COR-L47 (cell line): Measurements from ENCODE around the gene ADORA1.

Source experiments
- DNase-seq: peaks from one replicate; lab custom pipeline; 2025; lab: John Stamatoyannopoulos, UW

ADORA1 gene

GRCh38 chr1:203158423-203158822 lies 30.9 kb downstream of the ADORA1 start:
- DNase-seq: no peak

GRCh38 chr1:203158960-203159665 lies 31.6 kb downstream of the ADORA1 start:
- DNase-seq: no peak

- DNase-seq: no peak
Measured at GRCh38 chr1:203159844-203160243, 32.3 kb downstream of the ADORA1 start.

GRCh38 chr1:203161175-203161574 lies 33.6 kb downstream of the ADORA1 start:
- no peak for DNase-seq

- DNase-seq: no peak
Measured at GRCh38 chr1:203161703-203162102, 34.2 kb downstream of the ADORA1 start.

- no peak for DNase-seq
Measured at GRCh38 chr1:203162403-203162802, 34.9 kb downstream of the ADORA1 start.

GRCh38 chr1:203163891-203164635 lies 36.5 kb downstream of the ADORA1 start:
- DNase-seq: no peak

- no peak for DNase-seq
Measured at GRCh38 chr1:203165101-203165799, 37.7 kb downstream of the ADORA1 start.

GRCh38 chr1:203165800-203166161 lies 38.3 kb downstream of the ADORA1 start:
- no peak for DNase-seq

GRCh38 chr1:203166192-203166940 lies 38.8 kb downstream of the ADORA1 start:
- no peak for DNase-seq

- peak; percentile 17 for DNase-seq
Measured at GRCh38 chr1:203167026-203167912, 39.7 kb downstream of the ADORA1 start.

GRCh38 chr1:203167913-203168200 lies 40.3 kb downstream of the ADORA1 start:
- no peak for DNase-seq

- DNase-seq: no peak
Measured at GRCh38 chr1:203168256-203168786, 40.8 kb downstream of the ADORA1 start.

GRCh38 chr1:203168991-203169390 lies 41.5 kb downstream of the ADORA1 start:
- DNase-seq: no peak

- DNase-seq: no peak
Measured at GRCh38 chr1:203169770-203170520, 42.4 kb downstream of the ADORA1 start.

- DNase-seq: no peak
Measured at GRCh38 chr1:203170625-203171330, 43.3 kb downstream of the ADORA1 start.

GRCh38 chr1:203171341-203172183 lies 44.0 kb downstream of the ADORA1 start:
- no peak for DNase-seq

GRCh38 chr1:203172184-203173010 lies 44.9 kb downstream of the ADORA1 start:
- peak; percentile 44 for DNase-seq
